Measurements from ENCODE around the gene MCRS1. TPM values are rescaled to one million over a fixed set of nuclear protein-coding genes. Genes with fewer than 3 reads are reported as not detected.
A peak's percentile ranks its signal among the peaks of the same experiment; 100 is the strongest.
"Not testable (repeated sequence)": the region's sequence is repeated elsewhere in the genome, so short reads cannot be mapped to it uniquely, and the experiment has no call there.

The MCRS1 gene
- polyA plus RNA-seq, 3 donors = 50.3 to 88.8 (median 52.3) TPM

- Histone ChIP-seq H2AFZ (ENCODE audit: insufficient read depth, low read depth, low read length, poor library complexity, severe bottlenecking) (no peak overlapping the region), H3K4me3 (replicated peaks in 1 of 3; ENCODE audit: low read depth in 2 of 3, low read length in 3 of 3) (no peak overlapping the region), H3K4me2 (replicated peaks; ENCODE audit: extremely low read depth, low read length, poor library complexity, severe bottlenecking) (no peak overlapping the region), H3K79me2 (ENCODE audit: insufficient read depth, low read length) (no peaks in the 10 kb centered on the region), H4K20me1 (ENCODE audit: insufficient read depth, low read length) (no peaks in the 10 kb centered on the region), H3K4me1 (ENCODE audit: control insufficient read depth in 1 of 2, insufficient read depth in 2 of 2, low read length in 2 of 2) (peaks cover 43 to 49% of the 10 kb centered on the region in 2 donors), H3K27me3 (ENCODE audit: control insufficient read depth in 2 of 2, insufficient read depth in 2 of 2, low read length in 2 of 2) (peaks cover 0 to 18% of the 10 kb centered on the region in 2 donors), H3K36me3 (replicated peaks in 1 of 2; ENCODE audit: control insufficient read depth in 1 of 2, insufficient read depth in 2 of 2, low read length in 2 of 2) (no peaks in the 10 kb centered on the region), H3K27ac (ENCODE audit: low read depth in 1 of 2, low read length in 2 of 2) (no peak overlapping the region), H3K9ac (ENCODE audit: insufficient read depth, low read length, poor library complexity, severe bottlenecking) (no peak overlapping the region), H3K9me3 (replicated peaks in 1 of 2; ENCODE audit: control insufficient read depth in 1 of 2, insufficient read depth in 1 of 2, low read length in 2 of 2) (no peaks in the 10 kb centered on the region)
- Mint-ChIP-seq H3K36me3 (peaks cover 4 to 5% of the 10 kb centered on the region in 2 donors), H3K9me3 (peaks cover 0 to 6% (median 0%) of the 10 kb centered on the region in 7 donors), H3K4me1 (peaks cover 40% of the 10 kb centered on the region), H3K27ac (no peak overlapping the region), H3K27me3 (ENCODE audit: low read depth in 3 of 3) (peaks cover 16 to 39% (median 18%) of the 10 kb centered on the region in 3 donors), H3K4me3 (peak overlapping the region in 1 of 2 donors; percentile 82)
- WGBS (ENCODE audit: insufficient coverage) = 100% methylated on average over 3 of the region's 13 CpGs
- no peak for TF ChIP-seq CTCF (IDR thresholded peaks at IDR 0.05)
- intact Hi-C loops (cut with micrococcal nuclease) = no loop called here
- DNase-seq = no peak
Measured at GRCh38 chr12:49534731-49535278, 33.1 kb downstream of the MCRS1 start.

- DNase-seq; H4K20me1 ChIP-seq (ENCODE audit: insufficient read depth, low read length); H3K9ac ChIP-seq (ENCODE audit: insufficient read depth, low read length, poor library complexity, severe bottlenecking); H3K9me3 ChIP-seq (replicated peaks in 1 of 2; ENCODE audit: control insufficient read depth in 1 of 2, insufficient read depth in 1 of 2, low read length in 2 of 2); H3K36me3 Mint-ChIP-seq; H3K27ac Mint-ChIP-seq; H3K79me2 ChIP-seq (ENCODE audit: insufficient read depth, low read length); H2AFZ ChIP-seq (ENCODE audit: insufficient read depth, low read depth, low read length, poor library complexity, severe bottlenecking); H3K4me2 ChIP-seq (replicated peaks; ENCODE audit: extremely low read depth, low read length, poor library complexity, severe bottlenecking); intact Hi-C loops (cut with micrococcal nuclease); H3K4me3 Mint-ChIP-seq; H3K9me3 Mint-ChIP-seq; H3K27ac ChIP-seq (ENCODE audit: low read depth in 1 of 2, low read length in 2 of 2); H3K36me3 ChIP-seq (replicated peaks in 1 of 2; ENCODE audit: control insufficient read depth in 1 of 2, insufficient read depth in 2 of 2, low read length in 2 of 2); H3K4me3 ChIP-seq (replicated peaks in 1 of 3; ENCODE audit: low read depth in 2 of 3, low read length in 3 of 3): not testable (repeated sequence)
- H3K4me1 ChIP-seq (ENCODE audit: control insufficient read depth in 1 of 2, insufficient read depth in 2 of 2, low read length in 2 of 2) = peaks cover 43 to 49% of the 10 kb centered on the region in 2 donors
- Mint-ChIP-seq H3K27me3 (ENCODE audit: low read depth in 3 of 3) (peaks cover 11 to 33% (median 14%) of the 10 kb centered on the region in 3 donors), H3K4me1 (peaks cover 40% of the 10 kb centered on the region)
- WGBS (ENCODE audit: insufficient coverage) = 88% methylated on average over 1 of the region's 5 CpGs
- H3K27me3 ChIP-seq (ENCODE audit: control insufficient read depth in 2 of 2, insufficient read depth in 2 of 2, low read length in 2 of 2) = peaks cover 0 to 12% of the 10 kb centered on the region in 2 donors
Measured at GRCh38 chr12:49534122-49534521, 33.8 kb downstream of the MCRS1 start.
